Heart right ventricle (tissue), 16 donors: ENCODE data around the gene NAALADL2. TPM values are rescaled to one million over a fixed set of nuclear protein-coding genes. Genes with fewer than 3 reads are reported as not detected.

ENCODE experiments used
- ATAC-seq, 8 donors: fragments of 200-7000 bp; cut with Tn5 transposase; one replicate each; pipeline ENCODE4 v1.9.1; 2020; ENCODE audit warnings: mild to moderate bottlenecking in 8 of 8, moderate library complexity in 8 of 8, moderate number of reproducible peaks in 1 of 8
- DNase-seq, 2 donors: peaks; one replicate each; pipeline ENCODE4 v3.0.0-alpha.2; 2020
- H3K27ac ChIP-seq, 10 donors: fragments of 200-600 bp; sonication (generic) in 2 of 10; one replicate each; pipeline versions ENCODE4 v1.5.0 to v1.8.0; 2020 to 2022; ENCODE audit warnings: mild to moderate bottlenecking in 3 of 10
- H3K27me3 ChIP-seq, 7 donors: fragments of 200-600 bp; one replicate each; pipeline ENCODE4 v1.8.0; 2021 to 2022; ENCODE audit warnings: mild to moderate bottlenecking in 2 of 7
- H3K36me3 ChIP-seq, 9 donors: fragments of 200-600 bp; sonication (generic) in 1 of 9; one replicate each; pipeline versions ENCODE4 v1.5.0 to v1.8.0; 2020 to 2022; ENCODE audit warnings: mild to moderate bottlenecking in 2 of 9
- H3K4me1 ChIP-seq, 9 donors: fragments of 200-600 bp; sonication (generic) in 1 of 9; one replicate each; pipeline versions ENCODE4 v1.5.0 to v1.8.0; 2020 to 2022; ENCODE audit warnings: mild to moderate bottlenecking in 4 of 9
- H3K4me3 ChIP-seq, 10 donors: fragments of 200-600 bp; sonication (generic) in 2 of 10; one replicate each; pipeline versions ENCODE4 v1.5.0 to v1.8.0; 2020 to 2022; ENCODE audit warnings: mild to moderate bottlenecking in 7 of 10, moderate library complexity in 2 of 10
- H3K9me3 ChIP-seq, 11 donors: fragments of 200-600 bp in 10 of 11; sonication (generic) in 2 of 11; one replicate each; pipeline versions ENCODE4 v1.5.0 to v1.8.0; 2013 to 2022; ENCODE audit warnings: mild to moderate bottlenecking in 2 of 11, control low read depth in 1 of 11, moderate library complexity in 1 of 11
- WGBS, 2 donors: extraction: QIAGEN DNeasy Blood & Tissue Kit; methylation state at CpG; one replicate each; pipeline ENCODE4 v1.1.7; 2013; ENCODE audit warnings: inconsistent platforms in 1 of 2; 5-methylcytosine and 5-hydroxymethylcytosine counted together
- intact Hi-C, 10 donors: fragments of 100-400 bp; cut with DNase I; formaldehyde crosslinking; loops; one replicate each; pipeline versions ENCODE4 v1.11.1 to v1.14.2; 2022
- polyA plus RNA-seq, 2 donors: library from polyadenylated mRNA; stranded (reverse); fragments of 200-250 nt; gene quantifications; one replicate each; pipeline ENCODE4 v1.2.3, GENCODE V29; 2013
- total RNA-seq, 10 donors: library from RNA; stranded (reverse); fragmentation: NEBNext Ultra II Directional in 3 of 10; extraction: Animal tissue kit (Norgen Biotek cat#: 25700) in 3 of 10; gene quantifications; one replicate each; pipeline versions ENCODE4 v1.2.1 to v1.2.4, GENCODE V29; 2021 to 2023
- TF ChIP-seq, protein P1 (sequence below), 9 donors: fragments of 200-600 bp; sonication (generic) in 2 of 9; IDR thresholded peaks; one replicate each; pipeline versions ENCODE4 v1.5.0 to v1.8.0; 2021 to 2022; ENCODE audit warnings: antibody characterized with exemption in 9 of 9, mild to moderate bottlenecking in 5 of 9, moderate library complexity in 1 of 9
- donor health status: Arrhythmogenic right ventricular cardiomyopathy.
- donor health status: ischemic (EF 13 %, LVEDD 7.1; RV severe dilation, severe dysfunction).
- donor health status: healthy with polysubstance abuse.
- donor health status: DM: no; HTN: yes; CAD: no.
- donor health status: DM: no; HTN: no; CAD: no.
- donor health status: ischemic (EF 25% LVEDD 6.9; RV normal size, moderate dysfunction).
- donor health status: ischemic (EF 25% LVEDD 5.7; RV mildly dilated, moderate dysfunction).
- donor health status: healthy.
- donor health status: DM: yes; HTN: yes; CAD: no.
- donor health status: Ischemic cardiomyopathy.
- donor health status: ischemic (EF 35%, LVEDD 5.7; RV mildly dilated, moderate dysfunction).
- donor health status: nonischemic (EF 11% LVEDD 7.7; RV severe dilation, severe dysfunction).
- donor health status: DM: yes; HTN: yes; CAD: no.
- donor health status: PGD.
- donor health status: ischemic (EF 29% LVEDD 5.4; RV normal size, mild dysfunction).
- donor health status: nonischemic (EF 23%, LVEDD 6.1; RV moderate dilation, normal function).

The NAALADL2 gene
- total and polyA plus RNA-seq, 12 donors: 0.36 to 11.9 (median 5.2) TPM

DNA sequence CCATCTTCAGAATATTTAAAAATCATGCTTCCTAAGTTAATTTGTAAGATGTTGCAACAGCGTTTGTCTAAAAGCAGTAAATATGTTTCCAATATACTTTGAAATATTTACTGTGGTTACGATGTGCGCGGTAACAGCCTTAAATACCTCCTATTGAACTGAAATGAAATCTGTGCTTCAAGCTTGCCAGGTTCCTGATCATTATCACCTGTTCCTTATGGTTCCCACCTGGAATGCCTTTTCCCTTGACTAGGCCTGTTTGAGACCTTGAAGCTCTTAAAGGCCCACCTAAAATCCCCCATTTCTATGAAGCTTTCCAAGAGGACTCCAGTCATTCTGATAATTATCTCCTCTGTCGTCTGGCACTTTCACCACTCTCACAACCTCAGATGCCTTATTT, 146.7 kb downstream of the NAALADL2 start:
- Histone ChIP-seq H3K27ac (no peak overlapping the region), H3K27me3 (no peaks in the 10 kb centered on the region), H3K4me1 (no peaks in the 10 kb centered on the region), H3K36me3 (no peaks in the 10 kb centered on the region), H3K4me3 (no peak overlapping the region), H3K9me3 (no peaks in the 10 kb centered on the region)
- TF ChIP-seq, protein P1, sequence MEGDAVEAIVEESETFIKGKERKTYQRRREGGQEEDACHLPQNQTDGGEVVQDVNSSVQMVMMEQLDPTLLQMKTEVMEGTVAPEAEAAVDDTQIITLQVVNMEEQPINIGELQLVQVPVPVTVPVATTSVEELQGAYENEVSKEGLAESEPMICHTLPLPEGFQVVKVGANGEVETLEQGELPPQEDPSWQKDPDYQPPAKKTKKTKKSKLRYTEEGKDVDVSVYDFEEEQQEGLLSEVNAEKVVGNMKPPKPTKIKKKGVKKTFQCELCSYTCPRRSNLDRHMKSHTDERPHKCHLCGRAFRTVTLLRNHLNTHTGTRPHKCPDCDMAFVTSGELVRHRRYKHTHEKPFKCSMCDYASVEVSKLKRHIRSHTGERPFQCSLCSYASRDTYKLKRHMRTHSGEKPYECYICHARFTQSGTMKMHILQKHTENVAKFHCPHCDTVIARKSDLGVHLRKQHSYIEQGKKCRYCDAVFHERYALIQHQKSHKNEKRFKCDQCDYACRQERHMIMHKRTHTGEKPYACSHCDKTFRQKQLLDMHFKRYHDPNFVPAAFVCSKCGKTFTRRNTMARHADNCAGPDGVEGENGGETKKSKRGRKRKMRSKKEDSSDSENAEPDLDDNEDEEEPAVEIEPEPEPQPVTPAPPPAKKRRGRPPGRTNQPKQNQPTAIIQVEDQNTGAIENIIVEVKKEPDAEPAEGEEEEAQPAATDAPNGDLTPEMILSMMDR (IDR thresholded peaks at IDR 0.05): no peak
- ATAC-seq (no peak), DNase-seq (no peak)
- intact Hi-C loops: no loop called here
- 86 to 87% methylated on average over 5 of the region's 5 CpGs for WGBS, 2 donors

DNA sequence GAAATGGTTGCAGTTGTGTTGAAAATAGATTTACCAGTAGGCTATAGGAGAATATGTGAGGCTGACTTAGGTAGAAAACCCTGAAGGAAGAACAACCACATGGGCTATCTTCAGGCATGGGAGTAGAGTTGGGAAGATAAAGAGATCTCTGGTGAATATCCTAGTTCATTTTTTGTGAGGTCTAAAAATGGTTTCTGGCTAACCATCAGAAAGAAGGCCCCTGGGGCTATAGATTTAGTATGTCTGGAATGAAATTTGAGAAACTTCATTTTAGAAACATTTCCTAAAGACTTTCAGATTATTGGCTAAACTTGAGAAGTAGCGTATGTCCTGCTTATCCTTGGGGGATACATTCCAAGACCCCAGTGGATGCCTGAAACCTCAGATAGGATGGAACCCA, 148.2 kb downstream of the NAALADL2 start:
- no peaks in the 10 kb centered on the region for H3K27me3 ChIP-seq
- no peaks in the 10 kb centered on the region for H3K4me1 ChIP-seq
- WGBS, 2 donors: 92% methylated on average over 1 of the region's 1 CpG
- no peak overlapping the region for H3K27ac ChIP-seq
- TF ChIP-seq, protein P1 (IDR thresholded peaks at IDR 0.05): no peak
- H3K36me3 ChIP-seq: no peaks in the 10 kb centered on the region
- intact Hi-C loops: no loop called here
- ATAC-seq (no peak), DNase-seq (no peak)
- H3K9me3 ChIP-seq: no peaks in the 10 kb centered on the region
- H3K4me3 ChIP-seq: no peak overlapping the region

GRCh38 chr3:175009295-175009694, 150.2 kb downstream of the NAALADL2 start:
- 94% methylated on average over 2 of the region's 2 CpGs for WGBS, 2 donors
- DNase-seq: no peak
- ATAC-seq: no peak
- Histone ChIP-seq H3K27ac (no peak overlapping the region), H3K27me3 (no peaks in the 10 kb centered on the region), H3K9me3 (no peaks in the 10 kb centered on the region), H3K4me3 (no peak overlapping the region), H3K36me3 (no peaks in the 10 kb centered on the region), H3K4me1 (no peaks in the 10 kb centered on the region)
- TF ChIP-seq, protein P1 (IDR thresholded peaks at IDR 0.05): no peak
- intact Hi-C loops: no loop called here

DNA sequence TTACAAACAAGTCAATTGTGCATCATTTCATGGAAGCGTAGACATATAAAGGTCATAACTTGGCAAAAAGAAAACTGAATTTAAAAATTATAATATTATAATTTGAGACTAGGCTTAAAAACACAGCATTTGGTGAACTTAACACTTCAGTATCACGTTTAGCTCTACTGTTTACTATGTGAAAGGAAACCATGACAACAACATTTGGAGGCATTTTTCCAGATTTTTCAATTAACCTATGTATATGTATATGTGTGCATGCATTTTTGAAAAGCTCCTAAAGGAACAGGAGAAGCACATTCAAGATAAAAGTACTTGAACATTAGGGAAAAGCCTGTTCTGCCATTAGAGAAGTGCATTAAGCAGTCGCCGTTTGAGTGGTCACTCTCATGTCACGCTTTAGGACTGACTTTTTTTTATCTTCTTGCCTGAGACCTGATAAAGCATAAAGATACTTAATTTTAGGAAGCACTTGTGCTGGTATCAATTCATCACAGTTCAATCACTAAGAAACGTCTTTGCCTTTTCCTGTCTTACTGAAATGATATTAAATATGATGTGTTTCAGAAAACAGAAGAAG, 156.0 kb downstream of the NAALADL2 start:
- TF ChIP-seq, protein P1 (IDR thresholded peaks at IDR 0.05): no peak
- H3K9me3 ChIP-seq: no peaks in the 10 kb centered on the region
- intact Hi-C loops: no loop called here
- no peak overlapping the region for H3K27ac ChIP-seq
- H3K27me3 ChIP-seq: no peaks in the 10 kb centered on the region
- ATAC-seq (no peak), DNase-seq (no peak)
- H3K4me3 ChIP-seq: no peak overlapping the region
- H3K4me1 ChIP-seq: no peaks in the 10 kb centered on the region
- WGBS, 2 donors: 52 to 53% methylated on average over 6 of the region's 6 CpGs
- no peaks in the 10 kb centered on the region for H3K36me3 ChIP-seq
